Heart left ventricle (tissue), 13 donors: Measurements from ENCODE around the gene KDM4B.

ENCODE experiments used
- POLR2A ChIP-seq, 2 donors: fragments of 450-650 bp; IDR thresholded peaks; one replicate each; pipeline ENCODE4 v1.6.1; 2017; ENCODE audit warnings: antibody characterized with exemption in 2 of 2, mild to moderate bottlenecking in 2 of 2, moderate library complexity in 2 of 2
- TF ChIP-seq, protein P1 (sequence below), 12 donors: fragments of 200-600 bp; sonication (generic) in 4 of 12; IDR thresholded peaks; one replicate each; pipeline versions ENCODE4 v1.5.0 to v1.8.0; 2018 to 2022; ENCODE audit warnings: antibody characterized with exemption in 12 of 12, mild to moderate bottlenecking in 5 of 12
- donor health status: ischemic (EF 13 %, LVEDD 7.1; RV severe dilation, severe dysfunction).
- donor health status: DM: no; HTN: yes; CAD: no.
- donor health status: DM: no; HTN: no; CAD: no.
- donor health status: ischemic (EF 25% LVEDD 6.9; RV normal size, moderate dysfunction).
- donor health status: ischemic (EF 25% LVEDD 5.7; RV mildly dilated, moderate dysfunction).
- donor health status: ischemic (EF 35%, LVEDD 5.7; RV mildly dilated, moderate dysfunction).
- donor health status: nonischemic (EF 11% LVEDD 7.7; RV severe dilation, severe dysfunction).
- donor health status: DM: yes; HTN: yes; CAD: no.
- donor health status: PGD.
- donor health status: ischemic (EF 29% LVEDD 5.4; RV normal size, mild dysfunction).
- donor health status: nonischemic (EF 23%, LVEDD 6.1; RV moderate dilation, normal function).

DNA sequence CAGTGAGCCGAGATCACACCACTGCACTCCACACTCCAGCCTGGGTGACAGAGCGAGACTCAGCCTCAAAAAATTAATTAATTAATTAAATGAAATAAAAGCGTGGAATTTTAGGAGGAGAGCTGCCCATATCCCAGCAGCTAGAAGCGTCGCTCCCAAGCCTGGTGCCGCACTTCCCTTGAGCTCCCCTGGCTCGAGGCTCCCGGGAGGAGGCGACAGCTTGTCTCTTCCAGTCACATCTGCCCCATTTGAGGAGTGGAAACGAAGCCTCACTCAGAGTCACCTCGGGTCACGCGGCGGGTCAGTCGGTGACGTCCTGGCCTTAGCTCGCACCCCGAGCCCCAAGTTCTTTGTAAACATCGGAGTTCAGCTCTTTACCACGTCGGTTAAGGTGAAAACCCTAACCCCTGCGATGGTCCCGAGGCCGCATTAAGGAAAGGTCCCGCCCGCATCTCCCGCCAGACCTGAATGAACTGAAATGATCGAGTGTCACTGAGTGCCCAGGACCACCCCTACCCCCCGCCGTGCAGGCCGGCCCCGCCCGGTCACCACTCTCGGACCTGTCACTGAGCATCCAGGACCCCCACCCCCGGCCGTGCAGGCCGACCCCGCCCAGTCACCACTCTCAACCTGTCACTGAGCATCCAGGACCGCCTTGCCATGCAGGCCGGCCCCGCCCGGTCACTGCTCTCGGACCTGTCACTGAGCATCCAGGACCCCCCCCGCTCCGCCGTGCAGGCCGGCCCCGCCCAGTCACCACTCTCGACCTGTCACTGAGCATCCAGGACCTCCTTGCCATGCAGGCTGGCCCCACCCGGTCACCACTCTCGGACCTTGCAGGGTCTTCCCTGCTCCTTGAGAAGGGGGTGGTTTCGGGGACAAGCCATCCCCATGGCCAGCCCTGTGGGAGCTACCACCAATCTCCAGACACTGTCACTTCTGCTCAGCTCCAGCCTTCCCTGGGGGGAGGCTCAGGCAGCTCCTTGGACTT is 176.9 kb downstream of the KDM4B start:
- TF ChIP-seq, protein P1, sequence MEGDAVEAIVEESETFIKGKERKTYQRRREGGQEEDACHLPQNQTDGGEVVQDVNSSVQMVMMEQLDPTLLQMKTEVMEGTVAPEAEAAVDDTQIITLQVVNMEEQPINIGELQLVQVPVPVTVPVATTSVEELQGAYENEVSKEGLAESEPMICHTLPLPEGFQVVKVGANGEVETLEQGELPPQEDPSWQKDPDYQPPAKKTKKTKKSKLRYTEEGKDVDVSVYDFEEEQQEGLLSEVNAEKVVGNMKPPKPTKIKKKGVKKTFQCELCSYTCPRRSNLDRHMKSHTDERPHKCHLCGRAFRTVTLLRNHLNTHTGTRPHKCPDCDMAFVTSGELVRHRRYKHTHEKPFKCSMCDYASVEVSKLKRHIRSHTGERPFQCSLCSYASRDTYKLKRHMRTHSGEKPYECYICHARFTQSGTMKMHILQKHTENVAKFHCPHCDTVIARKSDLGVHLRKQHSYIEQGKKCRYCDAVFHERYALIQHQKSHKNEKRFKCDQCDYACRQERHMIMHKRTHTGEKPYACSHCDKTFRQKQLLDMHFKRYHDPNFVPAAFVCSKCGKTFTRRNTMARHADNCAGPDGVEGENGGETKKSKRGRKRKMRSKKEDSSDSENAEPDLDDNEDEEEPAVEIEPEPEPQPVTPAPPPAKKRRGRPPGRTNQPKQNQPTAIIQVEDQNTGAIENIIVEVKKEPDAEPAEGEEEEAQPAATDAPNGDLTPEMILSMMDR (IDR thresholded peaks at IDR 0.05) = no peak
- no peak for TF ChIP-seq POLR2A (IDR thresholded peaks at IDR 0.05)
